Measurements from ENCODE around the gene VDR.

Gene VDR

GRCh38 chr12:47877081-47877480 is 27.7 kb downstream of the VDR start:
- Histone ChIP-seq H3K9me3 (ENCODE audit: control insufficient read depth, low read length) (no peaks in the 10 kb centered on the region), H3K27ac (ENCODE audit: insufficient read depth, low read length, poor library complexity, severe bottlenecking) (no peak overlapping the region), H3K4me3 (ENCODE audit: insufficient read depth, low read depth, low read length, poor library complexity, severe bottlenecking) (no peak overlapping the region), H3K27me3 (replicated peaks; ENCODE audit: control insufficient read depth, insufficient read depth, low read length, poor library complexity, severe bottlenecking) (no peaks in the 10 kb centered on the region), H3K36me3 (ENCODE audit: control insufficient read depth, insufficient read depth, low read length) (no peaks in the 10 kb centered on the region), H3K4me1 (ENCODE audit: control insufficient read depth, insufficient read depth, low read length, poor library complexity, severe bottlenecking) (no peaks in the 10 kb centered on the region)
- no peak for DNase-seq

GRCh38 chr12:47876440-47876960 is 28.3 kb downstream of the VDR start:
- no peaks in the 10 kb centered on the region for H3K27me3 ChIP-seq (replicated peaks; ENCODE audit: control insufficient read depth, insufficient read depth, low read length, poor library complexity, severe bottlenecking)
- H3K27ac ChIP-seq (ENCODE audit: insufficient read depth, low read length, poor library complexity, severe bottlenecking) = no peak overlapping the region
- no peak overlapping the region for H3K4me3 ChIP-seq (ENCODE audit: insufficient read depth, low read depth, low read length, poor library complexity, severe bottlenecking)
- H3K4me1 ChIP-seq (ENCODE audit: control insufficient read depth, insufficient read depth, low read length, poor library complexity, severe bottlenecking) = no peaks in the 10 kb centered on the region
- no peaks in the 10 kb centered on the region for H3K9me3 ChIP-seq (ENCODE audit: control insufficient read depth, low read length)
- no peak for DNase-seq
- no peaks in the 10 kb centered on the region for H3K36me3 ChIP-seq (ENCODE audit: control insufficient read depth, insufficient read depth, low read length)

- Histone ChIP-seq H3K9me3 (ENCODE audit: control insufficient read depth, low read length) (no peaks in the 10 kb centered on the region), H3K27me3 (replicated peaks; ENCODE audit: control insufficient read depth, insufficient read depth, low read length, poor library complexity, severe bottlenecking) (no peaks in the 10 kb centered on the region), H3K36me3 (ENCODE audit: control insufficient read depth, insufficient read depth, low read length) (no peaks in the 10 kb centered on the region), H3K27ac (ENCODE audit: insufficient read depth, low read length, poor library complexity, severe bottlenecking) (no peak overlapping the region), H3K4me1 (ENCODE audit: control insufficient read depth, insufficient read depth, low read length, poor library complexity, severe bottlenecking) (no peaks in the 10 kb centered on the region), H3K4me3 (ENCODE audit: insufficient read depth, low read depth, low read length, poor library complexity, severe bottlenecking) (no peak overlapping the region)
- DNase-seq = no peak
Measured at GRCh38 chr12:47875746-47876439, 28.9 kb downstream of the VDR start.

- no peak overlapping the region for H3K27ac ChIP-seq (ENCODE audit: insufficient read depth, low read length, poor library complexity, severe bottlenecking)
- no peaks in the 10 kb centered on the region for H3K36me3 ChIP-seq (ENCODE audit: control insufficient read depth, insufficient read depth, low read length)
- H3K9me3 ChIP-seq (ENCODE audit: control insufficient read depth, low read length) = no peaks in the 10 kb centered on the region
- DNase-seq = no peak
- H3K27me3 ChIP-seq (replicated peaks; ENCODE audit: control insufficient read depth, insufficient read depth, low read length, poor library complexity, severe bottlenecking) = no peaks in the 10 kb centered on the region
- H3K4me1 ChIP-seq (ENCODE audit: control insufficient read depth, insufficient read depth, low read length, poor library complexity, severe bottlenecking) = no peaks in the 10 kb centered on the region
- no peak overlapping the region for H3K4me3 ChIP-seq (ENCODE audit: insufficient read depth, low read depth, low read length, poor library complexity, severe bottlenecking)
Measured at GRCh38 chr12:47874316-47874715, 30.5 kb downstream of the VDR start.

- no peak overlapping the region for H3K27ac ChIP-seq (ENCODE audit: insufficient read depth, low read length, poor library complexity, severe bottlenecking)
Measured at GRCh38 chr12:47870175-47870781, 34.5 kb downstream of the VDR start.

GRCh38 chr12:47868552-47869031 is 36.2 kb downstream of the VDR start:
- Histone ChIP-seq H3K27ac (ENCODE audit: insufficient read depth, low read length, poor library complexity, severe bottlenecking) (no peak overlapping the region), H3K4me1 (ENCODE audit: control insufficient read depth, insufficient read depth, low read length, poor library complexity, severe bottlenecking) (no peaks in the 10 kb centered on the region), H3K4me3 (ENCODE audit: insufficient read depth, low read depth, low read length, poor library complexity, severe bottlenecking) (no peak overlapping the region), H3K9me3 (ENCODE audit: control insufficient read depth, low read length) (no peaks in the 10 kb centered on the region), H3K27me3 (replicated peaks; ENCODE audit: control insufficient read depth, insufficient read depth, low read length, poor library complexity, severe bottlenecking) (no peaks in the 10 kb centered on the region), H3K36me3 (ENCODE audit: control insufficient read depth, insufficient read depth, low read length) (no peaks in the 10 kb centered on the region)
- DNase-seq = no peak

More at GRCh38 chr12:47870175-47870781, 34.5 kb downstream of the VDR start:
- Histone ChIP-seq H3K9me3 (ENCODE audit: control insufficient read depth, low read length) (no peaks in the 10 kb centered on the region), H3K36me3 (ENCODE audit: control insufficient read depth, insufficient read depth, low read length) (no peaks in the 10 kb centered on the region), H3K4me1 (ENCODE audit: control insufficient read depth, insufficient read depth, low read length, poor library complexity, severe bottlenecking) (no peaks in the 10 kb centered on the region), H3K4me3 (ENCODE audit: insufficient read depth, low read depth, low read length, poor library complexity, severe bottlenecking) (no peak overlapping the region), H3K27me3 (replicated peaks; ENCODE audit: control insufficient read depth, insufficient read depth, low read length, poor library complexity, severe bottlenecking) (no peaks in the 10 kb centered on the region)
- no peak for DNase-seq

- no peak overlapping the region for H3K27ac ChIP-seq (ENCODE audit: insufficient read depth, low read length, poor library complexity, severe bottlenecking)
Measured at GRCh38 chr12:47868041-47868440, 36.8 kb downstream of the VDR start.

GRCh38 chr12:47867495-47867941 is 37.3 kb downstream of the VDR start:
- H3K27ac ChIP-seq (ENCODE audit: insufficient read depth, low read length, poor library complexity, severe bottlenecking) = no peak overlapping the region
- DNase-seq = no peak
- H3K27me3 ChIP-seq (replicated peaks; ENCODE audit: control insufficient read depth, insufficient read depth, low read length, poor library complexity, severe bottlenecking) = no peaks in the 10 kb centered on the region
- no peak overlapping the region for H3K4me3 ChIP-seq (ENCODE audit: insufficient read depth, low read depth, low read length, poor library complexity, severe bottlenecking)
- no peaks in the 10 kb centered on the region for H3K9me3 ChIP-seq (ENCODE audit: control insufficient read depth, low read length)
- no peaks in the 10 kb centered on the region for H3K36me3 ChIP-seq (ENCODE audit: control insufficient read depth, insufficient read depth, low read length)
- no peaks in the 10 kb centered on the region for H3K4me1 ChIP-seq (ENCODE audit: control insufficient read depth, insufficient read depth, low read length, poor library complexity, severe bottlenecking)

More at GRCh38 chr12:47868041-47868440, 36.8 kb downstream of the VDR start:
- Histone ChIP-seq H3K4me1 (ENCODE audit: control insufficient read depth, insufficient read depth, low read length, poor library complexity, severe bottlenecking) (no peaks in the 10 kb centered on the region), H3K4me3 (ENCODE audit: insufficient read depth, low read depth, low read length, poor library complexity, severe bottlenecking) (no peak overlapping the region), H3K36me3 (ENCODE audit: control insufficient read depth, insufficient read depth, low read length) (no peaks in the 10 kb centered on the region), H3K9me3 (ENCODE audit: control insufficient read depth, low read length) (no peaks in the 10 kb centered on the region), H3K27me3 (replicated peaks; ENCODE audit: control insufficient read depth, insufficient read depth, low read length, poor library complexity, severe bottlenecking) (no peaks in the 10 kb centered on the region)
- DNase-seq = no peak

GRCh38 chr12:47864646-47865235 is 40.1 kb downstream of the VDR start:
- H3K4me1 ChIP-seq (ENCODE audit: control insufficient read depth, insufficient read depth, low read length, poor library complexity, severe bottlenecking) = no peaks in the 10 kb centered on the region
- no peaks in the 10 kb centered on the region for H3K36me3 ChIP-seq (ENCODE audit: control insufficient read depth, insufficient read depth, low read length)
- no peak overlapping the region for H3K4me3 ChIP-seq (ENCODE audit: insufficient read depth, low read depth, low read length, poor library complexity, severe bottlenecking)
- H3K27ac ChIP-seq (ENCODE audit: insufficient read depth, low read length, poor library complexity, severe bottlenecking) = no peak overlapping the region
- H3K27me3 ChIP-seq (replicated peaks; ENCODE audit: control insufficient read depth, insufficient read depth, low read length, poor library complexity, severe bottlenecking) = no peaks in the 10 kb centered on the region
- H3K9me3 ChIP-seq (ENCODE audit: control insufficient read depth, low read length) = no peaks in the 10 kb centered on the region
- no peak for DNase-seq

GRCh38 chr12:47863985-47864384 is 40.8 kb downstream of the VDR start:
- Histone ChIP-seq H3K36me3 (ENCODE audit: control insufficient read depth, insufficient read depth, low read length) (no peaks in the 10 kb centered on the region), H3K4me1 (ENCODE audit: control insufficient read depth, insufficient read depth, low read length, poor library complexity, severe bottlenecking) (no peaks in the 10 kb centered on the region), H3K27ac (ENCODE audit: insufficient read depth, low read length, poor library complexity, severe bottlenecking) (no peak overlapping the region), H3K27me3 (replicated peaks; ENCODE audit: control insufficient read depth, insufficient read depth, low read length, poor library complexity, severe bottlenecking) (no peaks in the 10 kb centered on the region), H3K4me3 (ENCODE audit: insufficient read depth, low read depth, low read length, poor library complexity, severe bottlenecking) (no peak overlapping the region), H3K9me3 (ENCODE audit: control insufficient read depth, low read length) (no peaks in the 10 kb centered on the region)
- DNase-seq = no peak
